Adrenal gland (tissue), 5 donors: ENCODE data around the gene ALDH1L1.

Experiments
- POLR2A ChIP-seq, 2 donors: fragments of 450-650 bp; IDR thresholded peaks; one replicate each; pipeline ENCODE4 v1.6.1; 2017; ENCODE audit warnings: antibody characterized with exemption in 2 of 2, mild to moderate bottlenecking in 2 of 2, moderate library complexity in 1 of 2
- TF ChIP-seq, protein P1 (sequence below), 6 experiments: fragments of 450-650 bp in 4 of 6; fragments of 200-600 bp in 2 of 6; sonication (generic) in 1 of 6; IDR thresholded peaks; 1 replicate in 5 of 6; 2 replicates in 1 of 6; pipeline versions ENCODE4 v1.5.1 to v1.8.0; 2016 to 2021; ENCODE audit warnings: antibody characterized with exemption in 6 of 6, mild to moderate bottlenecking in 2 of 6, moderate library complexity in 1 of 6
- donor health status: DM: no; HTN: no; CAD: no.

DNA sequence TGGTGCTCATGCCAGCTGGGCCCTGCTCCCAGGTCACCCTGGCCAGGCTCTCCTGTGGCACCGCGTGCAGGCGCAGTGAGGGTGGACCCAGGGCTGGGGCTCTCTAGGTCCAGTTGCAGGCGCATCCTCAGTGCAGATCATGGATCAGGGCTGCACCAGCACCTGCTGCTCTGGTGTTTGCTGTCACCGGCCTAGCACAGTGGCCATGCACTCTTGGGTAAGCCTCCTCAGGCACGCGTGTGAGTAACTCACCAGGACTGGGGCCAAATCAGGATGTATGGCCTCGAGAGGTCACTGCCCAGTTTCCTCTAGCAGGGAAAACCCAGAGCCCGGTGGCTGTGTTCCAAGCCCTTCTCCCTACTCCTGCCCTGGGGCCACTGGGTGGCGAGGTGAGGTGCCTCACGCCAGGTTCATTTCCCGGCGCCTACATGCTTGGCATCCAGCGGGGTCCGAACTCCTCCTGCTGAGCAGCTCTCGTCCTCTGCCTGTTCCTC is 50.9 kb downstream of the ALDH1L1 start:
- TF ChIP-seq, protein P1, sequence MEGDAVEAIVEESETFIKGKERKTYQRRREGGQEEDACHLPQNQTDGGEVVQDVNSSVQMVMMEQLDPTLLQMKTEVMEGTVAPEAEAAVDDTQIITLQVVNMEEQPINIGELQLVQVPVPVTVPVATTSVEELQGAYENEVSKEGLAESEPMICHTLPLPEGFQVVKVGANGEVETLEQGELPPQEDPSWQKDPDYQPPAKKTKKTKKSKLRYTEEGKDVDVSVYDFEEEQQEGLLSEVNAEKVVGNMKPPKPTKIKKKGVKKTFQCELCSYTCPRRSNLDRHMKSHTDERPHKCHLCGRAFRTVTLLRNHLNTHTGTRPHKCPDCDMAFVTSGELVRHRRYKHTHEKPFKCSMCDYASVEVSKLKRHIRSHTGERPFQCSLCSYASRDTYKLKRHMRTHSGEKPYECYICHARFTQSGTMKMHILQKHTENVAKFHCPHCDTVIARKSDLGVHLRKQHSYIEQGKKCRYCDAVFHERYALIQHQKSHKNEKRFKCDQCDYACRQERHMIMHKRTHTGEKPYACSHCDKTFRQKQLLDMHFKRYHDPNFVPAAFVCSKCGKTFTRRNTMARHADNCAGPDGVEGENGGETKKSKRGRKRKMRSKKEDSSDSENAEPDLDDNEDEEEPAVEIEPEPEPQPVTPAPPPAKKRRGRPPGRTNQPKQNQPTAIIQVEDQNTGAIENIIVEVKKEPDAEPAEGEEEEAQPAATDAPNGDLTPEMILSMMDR (IDR thresholded peaks at IDR 0.05), result peak in 3 of 6 experiments; percentile 16 to 25 (median 22)
- TF ChIP-seq POLR2A (IDR thresholded peaks at IDR 0.05), result no peak
